ENCODE measurements around the gene MSH2.
"Not testable (repeated sequence)": the region's sequence is repeated elsewhere in the genome, so short reads cannot be mapped to it uniquely, and the experiment has no call there.

MSH2 gene

GRCh38 chr2:47437287-47437686, 34.3 kb downstream of the MSH2 start:
- peak; percentile 29 for TF ChIP-seq CTCF (IDR thresholded peaks at IDR 0.05; ENCODE audit: low read depth, low read length)
- Histone ChIP-seq H3K36me3 (peaks cover 68% of the 10 kb centered on the region), H3K4me3 (ENCODE audit: low read depth, low read length) (no peak overlapping the region), H3K27me3 (ENCODE audit: insufficient read depth, low read depth, severe bottlenecking) (no peaks in the 10 kb centered on the region), H3K27ac (no peak overlapping the region), H3K9me3 (ENCODE audit: severe bottlenecking) (no peaks in the 10 kb centered on the region)
- DNase-seq = no peak

GRCh38 chr2:47438106-47438505, 35.1 kb downstream of the MSH2 start:
- H3K27me3 ChIP-seq (ENCODE audit: insufficient read depth, low read depth, severe bottlenecking) = no peaks in the 10 kb centered on the region
- peaks cover 72% of the 10 kb centered on the region for H3K36me3 ChIP-seq
- no peak overlapping the region for H3K4me3 ChIP-seq (ENCODE audit: low read depth, low read length)
- H3K27ac ChIP-seq = peak overlapping the region; percentile 4; the same call in 1 of the 2 replicates
- DNase-seq = no peak
- no peaks in the 10 kb centered on the region for H3K9me3 ChIP-seq (ENCODE audit: severe bottlenecking)
- TF ChIP-seq CTCF (IDR thresholded peaks at IDR 0.05; ENCODE audit: low read depth, low read length) = no peak

GRCh38 chr2:47438783-47439182, 35.8 kb downstream of the MSH2 start:
- no peaks in the 10 kb centered on the region for H3K9me3 ChIP-seq (ENCODE audit: severe bottlenecking)
- no peak for DNase-seq
- no peak overlapping the region for H3K27ac ChIP-seq
- peaks cover 78% of the 10 kb centered on the region for H3K36me3 ChIP-seq
- H3K27me3 ChIP-seq (ENCODE audit: insufficient read depth, low read depth, severe bottlenecking) = no peaks in the 10 kb centered on the region
- H3K4me3 ChIP-seq (ENCODE audit: low read depth, low read length) = no peak overlapping the region
- TF ChIP-seq CTCF (IDR thresholded peaks at IDR 0.05; ENCODE audit: low read depth, low read length) = no peak

GRCh38 chr2:47451790-47452189, 48.8 kb downstream of the MSH2 start:
- H3K9me3 ChIP-seq (ENCODE audit: severe bottlenecking) = no peaks in the 10 kb centered on the region
- H3K36me3 ChIP-seq = peaks cover 85% of the 10 kb centered on the region
- no peak overlapping the region for H3K4me3 ChIP-seq (ENCODE audit: low read depth, low read length)
- no peak overlapping the region for H3K27ac ChIP-seq
- no peaks in the 10 kb centered on the region for H3K27me3 ChIP-seq (ENCODE audit: insufficient read depth, low read depth, severe bottlenecking)
- DNase-seq = no peak
- no peak for TF ChIP-seq CTCF (IDR thresholded peaks at IDR 0.05; ENCODE audit: low read depth, low read length)

- Histone ChIP-seq H3K4me3 (ENCODE audit: low read depth, low read length) (no peak overlapping the region), H3K27me3 (ENCODE audit: insufficient read depth, low read depth, severe bottlenecking) (no peaks in the 10 kb centered on the region), H3K36me3 (peaks cover 89% of the 10 kb centered on the region), H3K27ac (no peak overlapping the region), H3K9me3 (ENCODE audit: severe bottlenecking) (no peaks in the 10 kb centered on the region)
- no peak for DNase-seq
- TF ChIP-seq CTCF (IDR thresholded peaks at IDR 0.05; ENCODE audit: low read depth, low read length) = no peak
Measured at GRCh38 chr2:47452761-47453160, 49.8 kb downstream of the MSH2 start.

- H3K27ac ChIP-seq; H3K9me3 ChIP-seq (ENCODE audit: severe bottlenecking); DNase-seq; H3K4me3 ChIP-seq (ENCODE audit: low read depth, low read length); H3K27me3 ChIP-seq (ENCODE audit: insufficient read depth, low read depth, severe bottlenecking): not testable (repeated sequence)
- peaks cover 81% of the 10 kb centered on the region for H3K36me3 ChIP-seq
Measured at GRCh38 chr2:47454818-47455217, 51.9 kb downstream of the MSH2 start.

Data from WERI-Rb-1 (cell line).